Measurements from ENCODE around the gene ADH4.

- TF ChIP-seq GATA2 (IDR thresholded peaks at IDR 0.05; ENCODE audit: low read depth, low read length): no peak
- TF ChIP-seq GATA3 (IDR thresholded peaks at IDR 0.05; ENCODE audit: low read depth, low read length): no peak
Observed at GRCh38 chr4:99104153-99104552, 39.9 kb downstream of the ADH4 start.
